Duodenal mucosa (tissue), 2 donors: Measurements from ENCODE around the gene DIMT1.

Experiments
- H3K27ac ChIP-seq: one replicate; pipeline ENCODE4 v1.7.0; 2013; ENCODE audit warnings: low read depth, low read length
- H3K27me3 ChIP-seq, 2 donors: one replicate each; pipeline ENCODE4 v1.7.0; 2013; ENCODE audit warnings: low read length in 2 of 2, control low read depth in 1 of 2; ENCODE audit not compliant: insufficient read depth in 2 of 2, control insufficient read depth in 1 of 2
- H3K36me3 ChIP-seq, 2 donors: one replicate each; pipeline ENCODE4 v1.7.0; 2013; ENCODE audit warnings: low read length in 2 of 2, control low read depth in 1 of 2; ENCODE audit not compliant: insufficient read depth in 2 of 2, control insufficient read depth in 1 of 2
- H3K4me1 ChIP-seq, 2 donors: one replicate each; pipeline ENCODE4 v1.7.0; 2013; ENCODE audit warnings: low read length in 2 of 2, control low read depth in 1 of 2; ENCODE audit not compliant: insufficient read depth in 2 of 2, control insufficient read depth in 1 of 2
- H3K4me3 ChIP-seq, 2 donors: one replicate each; pipeline ENCODE4 v1.7.0; 2013; ENCODE audit warnings: low read length in 2 of 2, low read depth in 1 of 2
- H3K9ac ChIP-seq, 2 donors: one replicate each; pipeline ENCODE4 v1.7.0; 2013; ENCODE audit warnings: low read length in 2 of 2, low read depth in 1 of 2
- H3K9me3 ChIP-seq, 2 donors: one replicate each; pipeline ENCODE4 v1.7.0; 2013; ENCODE audit warnings: low read length in 2 of 2, control low read depth in 1 of 2; ENCODE audit not compliant: control insufficient read depth in 1 of 2

Gene DIMT1

DNA sequence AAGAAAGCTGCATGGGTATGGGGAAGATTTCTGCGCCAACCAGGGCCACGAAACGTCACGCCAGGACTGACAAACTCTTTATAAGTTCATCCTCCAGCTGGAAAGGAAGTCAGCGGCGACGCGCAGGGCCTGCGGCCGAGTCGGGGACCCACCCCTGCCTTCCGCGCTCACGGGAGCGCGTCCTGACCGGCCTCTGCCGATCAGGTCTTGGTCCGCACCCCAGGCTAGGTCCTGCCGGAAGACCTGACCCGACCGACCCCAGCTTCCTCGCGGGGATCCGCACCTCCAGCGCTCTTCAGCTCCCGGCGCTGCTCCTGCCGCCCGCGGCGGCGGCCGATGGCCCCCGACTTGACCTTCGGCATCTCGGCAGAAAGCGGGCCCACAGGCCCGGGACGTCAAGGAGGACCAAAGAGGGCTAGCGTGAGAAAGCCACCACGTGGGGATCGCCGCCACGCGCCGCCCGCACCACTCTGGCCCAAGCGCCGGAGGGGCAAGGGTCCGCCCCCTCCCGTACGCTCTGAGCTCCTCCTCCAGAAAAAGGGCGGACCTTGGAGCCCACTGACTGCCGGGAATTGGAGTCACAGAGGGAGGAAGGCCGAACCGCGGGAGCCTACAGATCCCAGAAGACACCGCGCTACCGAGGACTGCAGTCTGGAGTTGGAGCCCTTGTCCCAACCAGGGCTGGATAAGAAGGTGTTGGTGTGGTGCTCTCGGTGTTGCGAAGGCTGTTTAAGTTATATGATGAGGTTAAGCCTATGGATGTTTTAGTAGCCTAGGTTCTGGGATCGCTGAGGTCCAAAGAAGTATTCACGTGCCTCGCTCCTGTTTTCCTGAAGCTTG is at the start of gene DIMT1:
DIMT1 (minus strand) TSS at position 495 of the 840 bp plus-strand sequence; CDS start at position 362, 133 bp downstream.
- peaks cover 2 to 18% of the 10 kb centered on the region in 2 donors for H3K36me3 ChIP-seq

DNA sequence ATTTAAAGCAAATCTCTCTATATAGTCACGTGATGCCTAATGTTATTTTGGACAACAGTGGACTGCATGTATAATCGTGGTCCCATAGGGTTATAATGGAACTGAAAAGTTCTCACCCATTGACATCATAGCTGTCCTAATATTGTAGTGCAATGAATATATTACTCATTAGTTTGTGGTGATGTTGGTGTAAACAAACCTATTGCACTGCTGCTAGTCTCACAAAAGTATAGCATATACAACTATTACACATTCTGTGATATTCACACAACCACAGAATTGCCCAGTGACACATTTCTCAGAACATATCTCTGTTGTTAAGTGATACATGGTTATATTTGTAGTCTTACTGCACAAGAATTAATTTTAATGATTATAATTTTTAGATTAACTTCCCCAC is 46.6 kb upstream of the DIMT1 start:
- peaks cover 0 to 10% of the 10 kb centered on the region in 2 donors for H3K36me3 ChIP-seq
- H3K27ac ChIP-seq: no peak overlapping the region
- no peak overlapping the region for H3K4me3 ChIP-seq
- no peak overlapping the region for H3K9ac ChIP-seq
- H3K9me3 ChIP-seq: no peaks in the 10 kb centered on the region
- H3K27me3 ChIP-seq: no peaks in the 10 kb centered on the region
- H3K4me1 ChIP-seq: no peaks in the 10 kb centered on the region

More for the DNA sequence above, at the start of gene DIMT1:
- H3K9ac ChIP-seq: peak within 1 kb of the TSS; percentile 89 to 95
- H3K4me3 ChIP-seq: peak within 1 kb of the TSS; percentile 97 to 99
- no peaks in the 10 kb centered on the region for H3K27me3 ChIP-seq
- peaks cover 9 to 14% of the 10 kb centered on the region in 2 donors for H3K4me1 ChIP-seq
- H3K27ac ChIP-seq: peak within 1 kb of the TSS; percentile 92
- no peaks in the 10 kb centered on the region for H3K9me3 ChIP-seq

DNA sequence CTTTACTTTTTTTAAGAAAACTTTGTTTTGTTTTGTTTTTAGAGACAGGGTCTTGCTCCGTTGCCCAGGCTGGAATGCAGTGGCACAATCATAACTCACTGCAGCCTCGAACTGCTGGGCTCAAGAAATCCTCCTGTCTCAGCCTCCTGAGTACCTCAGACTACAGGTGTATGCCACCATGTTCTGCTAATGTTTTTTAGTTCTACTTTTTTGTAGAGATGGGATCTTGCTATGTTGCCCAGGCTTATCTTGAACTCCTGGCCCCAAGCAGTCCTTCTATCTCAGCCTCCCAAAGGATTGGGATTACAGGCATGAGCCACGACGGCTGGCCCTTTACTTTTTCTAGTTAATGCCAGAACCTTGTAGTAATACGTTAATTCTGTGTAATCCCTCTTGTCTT is 44.8 kb upstream of the DIMT1 start:
- Histone ChIP-seq H3K27me3 (no peaks in the 10 kb centered on the region), H3K36me3 (peaks cover 0 to 10% of the 10 kb centered on the region in 2 donors), H3K9ac (no peak overlapping the region), H3K9me3 (no peaks in the 10 kb centered on the region), H3K4me1 (no peaks in the 10 kb centered on the region), H3K4me3 (no peak overlapping the region), H3K27ac (no peak overlapping the region)

DNA sequence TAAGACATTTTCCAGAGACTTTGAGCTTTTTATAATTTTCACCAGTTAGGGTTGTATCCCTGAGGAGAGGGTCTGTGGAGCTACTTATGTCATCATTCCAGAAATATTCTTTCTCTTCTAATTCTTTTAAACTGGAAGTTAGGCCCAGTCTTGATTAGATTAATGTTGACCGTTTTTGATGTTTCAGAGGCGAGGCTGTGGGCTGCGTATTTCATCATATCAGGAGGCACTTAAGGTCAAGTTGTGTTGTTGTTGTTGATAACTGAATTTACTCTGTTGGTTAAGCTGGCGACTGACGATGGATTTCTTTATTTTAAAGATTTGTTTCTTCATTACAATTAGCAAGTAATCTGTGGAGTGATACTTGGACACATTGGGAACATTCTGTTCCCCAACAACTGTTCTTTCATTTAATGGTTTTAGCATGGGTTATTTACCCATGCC is 28.9 kb upstream of the DIMT1 start:
- peaks cover 0 to 11% of the 10 kb centered on the region in 2 donors for H3K4me1 ChIP-seq
- no peak overlapping the region for H3K4me3 ChIP-seq
- no peak overlapping the region for H3K9ac ChIP-seq
- no peaks in the 10 kb centered on the region for H3K27me3 ChIP-seq
- no peaks in the 10 kb centered on the region for H3K9me3 ChIP-seq
- H3K36me3 ChIP-seq: peaks cover 0 to 5% of the 10 kb centered on the region in 2 donors
- H3K27ac ChIP-seq: no peak overlapping the region

DNA sequence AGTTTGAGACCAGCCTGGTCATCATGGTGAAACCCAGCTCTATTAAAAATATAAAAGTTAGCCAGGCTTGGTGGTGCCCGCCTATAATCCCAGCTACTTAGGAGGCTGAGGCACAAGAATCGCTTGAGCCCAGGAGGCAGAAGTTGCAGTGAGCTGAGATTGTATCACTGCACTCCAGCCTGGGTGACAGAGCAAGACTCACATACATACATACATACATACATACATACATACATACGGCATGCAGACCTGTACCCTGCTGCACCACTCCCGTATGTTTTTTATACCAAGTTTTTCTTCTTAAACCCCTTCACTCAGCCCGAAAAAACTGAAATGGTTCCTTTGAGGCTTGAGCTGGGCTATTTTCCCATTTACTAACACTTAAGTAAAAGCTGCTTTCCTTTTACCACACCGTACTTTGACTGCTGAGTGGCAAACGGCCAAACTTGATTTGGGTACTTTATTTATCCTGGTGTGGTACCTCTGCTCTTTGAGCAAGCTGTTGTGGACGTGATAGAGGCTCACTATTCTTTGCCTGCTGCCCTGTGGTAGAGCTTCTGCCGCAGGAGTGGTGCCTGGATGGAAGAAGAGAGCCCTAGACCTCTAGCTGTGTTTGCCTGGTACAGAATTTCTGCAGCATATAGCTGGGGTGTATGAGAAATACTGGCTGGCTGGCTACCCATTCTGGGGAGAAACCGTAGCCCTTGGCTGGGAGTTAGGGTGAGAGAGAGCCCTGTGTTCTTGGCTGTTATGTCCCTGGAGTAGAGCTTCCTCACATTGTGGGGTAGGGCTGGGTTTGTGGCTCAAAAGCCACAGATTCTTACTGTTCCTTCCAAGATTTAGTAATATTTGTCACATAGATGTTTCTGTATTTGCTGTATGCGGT is 28.3 kb upstream of the DIMT1 start:
- Histone ChIP-seq H3K4me3 (no peak overlapping the region), H3K9me3 (no peaks in the 10 kb centered on the region), H3K36me3 (peaks cover 0 to 3% of the 10 kb centered on the region in 2 donors), H3K9ac (no peak overlapping the region), H3K4me1 (peaks cover 0 to 11% of the 10 kb centered on the region in 2 donors), H3K27me3 (no peaks in the 10 kb centered on the region), H3K27ac (no peak overlapping the region)

DNA sequence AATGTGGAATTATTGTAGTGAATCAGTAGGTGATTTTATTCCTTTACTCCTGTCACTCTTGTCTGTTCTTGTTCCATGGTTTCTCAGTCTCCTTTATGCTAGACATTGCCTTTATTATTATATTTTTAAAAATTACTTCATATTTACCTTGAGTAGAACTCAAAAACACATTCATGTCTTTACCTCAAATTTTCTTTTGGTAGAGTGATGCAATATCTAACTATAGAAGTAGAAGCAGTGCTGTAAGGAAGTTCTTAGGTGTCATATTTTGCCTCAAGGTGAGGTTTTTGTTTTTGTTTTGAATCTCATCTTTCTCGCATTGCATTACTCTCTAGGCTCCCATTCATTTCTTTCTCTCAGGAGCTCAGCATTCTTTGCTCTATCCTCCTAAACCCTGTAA is 21.1 kb upstream of the DIMT1 start:
- Histone ChIP-seq H3K27ac (no peak overlapping the region), H3K9ac (no peak overlapping the region), H3K27me3 (no peaks in the 10 kb centered on the region), H3K4me3 (no peak overlapping the region), H3K9me3 (no peaks in the 10 kb centered on the region), H3K36me3 (no peaks in the 10 kb centered on the region), H3K4me1 (no peaks in the 10 kb centered on the region)

DNA sequence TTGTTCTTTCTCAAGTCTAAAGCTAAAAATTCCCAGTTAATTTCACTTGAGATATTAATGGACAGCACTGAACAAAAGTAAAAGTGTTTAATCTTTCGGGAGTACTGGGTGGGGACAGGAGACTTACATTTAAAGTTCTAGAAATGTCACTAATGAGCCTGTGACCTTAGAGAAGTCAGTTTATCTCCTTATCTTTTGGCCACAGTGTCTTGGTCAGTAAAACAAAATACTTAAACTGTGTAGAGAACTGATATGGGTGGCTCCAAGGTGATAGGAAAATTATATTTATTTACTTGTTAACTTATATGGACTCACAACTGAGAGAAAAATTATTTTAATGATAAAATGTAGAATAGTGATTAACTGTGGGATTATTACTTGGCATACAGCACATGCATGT is 17.7 kb upstream of the DIMT1 start:
- no peaks in the 10 kb centered on the region for H3K27me3 ChIP-seq
- no peak overlapping the region for H3K27ac ChIP-seq
- H3K4me1 ChIP-seq: no peaks in the 10 kb centered on the region
- H3K36me3 ChIP-seq: peaks cover 0 to 4% of the 10 kb centered on the region in 2 donors
- no peak overlapping the region for H3K9ac ChIP-seq
- H3K9me3 ChIP-seq: no peaks in the 10 kb centered on the region
- no peak overlapping the region for H3K4me3 ChIP-seq

DNA sequence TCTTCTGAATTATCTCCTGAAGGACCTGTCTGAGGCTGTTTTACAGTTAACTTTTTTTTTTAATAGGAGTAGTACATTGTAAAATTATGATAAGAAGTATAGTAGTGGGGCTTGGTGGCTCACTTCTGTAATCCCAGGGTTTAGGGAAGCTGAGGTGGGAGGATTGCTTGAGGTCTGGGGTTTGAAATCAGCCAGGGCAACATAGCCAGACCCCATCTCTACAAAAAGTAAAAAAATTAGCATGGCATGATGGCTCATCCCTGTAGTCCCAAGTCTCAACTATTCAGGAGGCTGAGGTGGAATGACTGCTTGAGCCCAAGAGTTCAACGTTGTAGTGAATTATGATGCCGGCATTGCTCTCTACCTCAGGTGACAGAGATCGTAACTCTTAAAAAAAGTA is 15.9 kb upstream of the DIMT1 start:
- Histone ChIP-seq H3K36me3 (peaks cover 0 to 4% of the 10 kb centered on the region in 2 donors), H3K4me1 (no peaks in the 10 kb centered on the region), H3K9ac (no peak overlapping the region), H3K27me3 (no peaks in the 10 kb centered on the region), H3K27ac (no peak overlapping the region), H3K4me3 (no peak overlapping the region), H3K9me3 (no peaks in the 10 kb centered on the region)

DNA sequence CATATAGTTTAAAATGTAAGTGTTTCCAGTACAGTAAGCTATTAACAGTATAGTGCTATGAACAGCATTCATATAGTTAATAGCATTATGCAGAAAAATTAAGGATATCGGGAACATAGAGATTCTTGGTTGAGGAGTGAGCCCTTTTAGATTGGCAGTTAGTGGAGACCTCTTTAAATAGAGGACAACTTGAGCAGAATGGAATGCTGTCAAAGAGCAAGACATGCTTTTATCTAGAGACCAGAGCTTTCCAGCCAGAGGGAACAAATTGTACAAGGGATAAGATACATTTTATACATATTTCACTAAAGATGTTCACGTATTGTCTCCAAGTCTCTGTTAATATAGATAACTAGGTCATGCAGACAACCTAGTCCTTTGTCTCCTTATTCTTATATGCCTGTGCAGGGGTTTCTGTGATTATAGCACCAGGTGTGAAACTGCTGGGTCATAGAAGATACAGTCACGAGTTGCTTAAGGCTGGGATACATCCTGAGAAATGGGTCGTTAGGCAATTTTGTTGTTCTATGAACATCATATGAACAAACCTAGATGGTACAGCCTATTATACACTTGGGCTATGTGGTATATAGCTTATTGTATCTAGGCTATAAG is 14.9 kb upstream of the DIMT1 start:
- peaks cover 0 to 4% of the 10 kb centered on the region in 2 donors for H3K36me3 ChIP-seq
- H3K9ac ChIP-seq: no peak overlapping the region
- H3K27me3 ChIP-seq: no peaks in the 10 kb centered on the region
- no peaks in the 10 kb centered on the region for H3K9me3 ChIP-seq
- H3K4me1 ChIP-seq: peaks cover 4% of the 10 kb centered on the region in 2 donors
- no peak overlapping the region for H3K4me3 ChIP-seq
- H3K27ac ChIP-seq: no peak overlapping the region
